Smooth muscle cell of bladder (primary cell): ENCODE results near the gene IPP. TPM values are rescaled to one million over a fixed set of nuclear protein-coding genes. Genes with fewer than 3 reads are reported as not detected.

ENCODE experiments used
- total RNA-seq: library from RNA; depleted of rRNA; stranded (reverse); fragments of >200 nt; gene quantifications from 2 replicates; pipeline ENCODE4 v1.2.3, GENCODE V29; 2014

The IPP gene
- total RNA-seq = 11.8 and 12.2 TPM in 2 replicates

DNA sequence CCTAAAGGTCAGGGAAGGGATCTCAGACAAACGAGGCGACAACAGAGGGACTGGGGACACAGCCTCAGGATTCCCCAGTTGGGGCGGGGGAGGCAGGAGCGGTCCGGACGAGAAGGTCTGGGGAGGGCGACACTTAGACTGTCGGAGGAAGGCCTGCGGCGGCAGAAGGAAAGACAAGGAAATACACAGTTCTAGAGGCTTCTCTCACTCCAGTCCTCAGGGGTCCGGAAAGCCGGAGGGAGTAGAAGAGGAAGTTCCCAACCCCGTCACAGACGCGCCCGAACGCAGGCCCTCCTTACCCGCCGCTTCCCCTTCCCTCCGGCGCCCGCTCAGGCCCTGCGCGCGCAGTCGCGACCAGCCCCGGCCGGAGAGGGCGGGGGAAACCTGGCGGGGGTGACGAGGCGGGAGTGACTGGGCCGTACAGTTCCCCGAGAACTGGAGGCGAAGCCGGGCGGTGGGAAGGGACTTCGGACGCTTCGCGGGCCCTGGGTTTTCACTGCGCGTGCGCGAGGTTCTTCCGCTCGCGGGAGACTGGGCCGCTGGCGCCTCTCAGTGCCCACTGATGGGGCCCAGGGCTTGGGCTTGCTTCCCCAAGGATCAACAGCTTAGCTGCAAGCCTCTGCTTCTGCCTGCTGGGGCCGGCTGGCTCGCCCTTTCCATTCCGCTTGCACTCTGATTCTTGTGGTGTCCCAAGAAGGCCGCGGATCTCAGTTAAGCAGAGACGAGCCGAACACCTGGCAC, at the start of gene IPP:
Gene IPP, minus strand, starts transcription at position 356 of the 741 bp plus-strand sequence. CDS start 4,242 bp downstream, outside the sequence.

DNA sequence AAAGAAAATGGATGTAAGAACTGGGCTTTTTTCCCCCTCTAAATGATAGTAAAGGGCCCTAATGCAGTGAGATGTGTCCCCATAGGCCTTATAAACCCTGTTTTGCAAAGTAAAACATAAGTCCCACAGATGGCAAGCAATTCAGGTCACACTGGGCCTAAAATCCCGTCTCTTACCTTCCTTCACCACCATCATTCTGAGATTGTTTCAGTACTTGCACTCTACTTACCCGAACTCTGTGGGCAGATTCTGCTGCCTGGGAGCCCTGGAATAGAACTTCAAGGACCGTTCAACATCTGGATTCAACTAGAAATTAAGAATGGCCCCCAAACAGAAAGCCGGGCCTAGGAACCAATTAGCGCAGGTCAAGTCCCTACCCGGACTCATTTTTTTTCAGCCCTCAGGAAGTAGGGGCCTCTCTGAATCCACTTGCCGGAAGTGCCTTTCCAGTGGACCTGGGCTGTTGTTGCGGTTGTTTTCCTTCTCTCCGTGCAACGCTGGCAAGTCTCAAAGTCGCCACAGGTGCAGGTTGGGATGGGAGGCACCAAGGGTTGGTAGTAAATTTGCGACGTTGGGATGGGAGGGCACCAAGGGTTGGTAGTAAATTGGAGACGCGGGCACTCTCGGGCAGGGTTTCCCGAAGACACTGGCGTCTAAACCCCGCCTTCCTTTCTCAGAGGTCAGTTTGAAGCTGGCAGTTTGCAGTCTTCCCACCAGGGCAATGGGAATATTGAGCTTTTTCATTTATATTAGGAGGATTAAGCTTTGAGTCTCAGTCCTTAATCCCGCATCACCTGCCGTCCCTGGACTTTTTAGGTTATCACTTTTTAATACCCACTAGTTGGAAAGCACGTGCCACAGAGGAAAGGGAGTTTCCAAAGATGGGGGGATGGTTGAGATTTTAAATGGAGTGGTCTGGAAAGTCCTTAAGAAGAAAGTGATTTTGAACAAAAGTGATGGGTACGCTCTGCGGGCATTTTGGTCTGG, 62.4 kb downstream of the IPP start, which contains the start of gene TMEM69:
Gene TMEM69, plus strand, starts transcription at position 428 of the 987 bp plus-strand sequence. CDS start 2,888 bp downstream, outside the sequence.

DNA sequence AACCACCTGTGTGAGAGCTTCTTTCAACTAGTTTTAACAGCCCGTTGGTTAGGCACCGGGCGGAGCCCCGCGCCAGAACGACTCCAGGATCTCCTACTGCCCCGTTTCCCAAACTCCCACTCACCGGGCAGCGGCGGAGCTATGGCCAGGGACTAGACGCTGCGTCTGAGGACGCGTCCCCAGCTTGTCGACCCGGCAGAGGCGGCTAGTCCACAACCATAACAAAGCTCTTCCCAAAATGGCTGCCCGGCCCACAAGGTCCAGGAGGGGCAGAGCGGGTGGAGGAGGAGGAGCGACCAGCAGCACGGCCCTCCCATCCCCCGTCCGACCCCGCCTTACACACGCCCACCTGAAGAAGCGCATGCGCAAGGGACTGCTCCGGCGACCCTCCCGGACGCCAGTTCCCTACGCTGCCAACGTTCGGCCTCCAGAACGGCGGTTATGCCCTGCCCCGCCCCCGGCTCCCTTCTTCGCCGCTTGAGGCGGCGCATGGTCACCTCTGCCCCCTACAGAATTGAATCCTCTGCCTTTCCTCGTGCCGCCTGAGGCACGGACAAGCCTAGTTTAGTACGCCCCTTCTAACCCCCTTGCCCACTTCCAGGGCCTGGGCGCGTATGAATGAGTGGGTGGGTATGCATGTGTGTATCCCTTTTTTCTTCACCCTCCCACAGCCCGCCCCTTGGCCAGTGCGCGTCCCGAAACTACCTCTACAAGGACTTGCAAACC, 64.0 kb downstream of the IPP start, which contains the start of gene GPBP1L1:
Gene GPBP1L1, minus strand, starts transcription at position 246 of the 726 bp plus-strand sequence. CDS start 27,446 bp downstream, outside the sequence.

Other genes starting within 250 kb of the IPP start
- gene PRDX1, start 228.8 kb downstream of the IPP start, total RNA-seq = 606 and 702 TPM in 2 replicates
- gene AKR1A1, start 199.8 kb downstream of the IPP start, total RNA-seq = 128 and 133 TPM in 2 replicates
- gene NASP, start 166.6 kb downstream of the IPP start, total RNA-seq = 31.6 and 32.0 TPM in 2 replicates
- 0.57 and 0.74 TPM in 2 replicates for gene CCDC17, start 126.6 kb downstream of the IPP start, total RNA-seq
- 60.4 and 62.7 TPM in 2 replicates for gene GPBP1L1, start 64.1 kb downstream of the IPP start, total RNA-seq
- 9.6 and 11.9 TPM in 2 replicates for gene TMEM69, start 62.5 kb downstream of the IPP start, total RNA-seq
- 10.7 and 19.6 TPM in 2 replicates for gene MAST2, start 53.0 kb upstream of the IPP start, total RNA-seq